Measurements from ENCODE around the gene IQSEC1.

Gene IQSEC1

GRCh38 chr3:12979947-12980487 is 93.2 kb downstream of the IQSEC1 start:
- Histone ChIP-seq H3K27me3 (ENCODE audit: control insufficient read depth, insufficient read depth, low read length) (no peaks in the 10 kb centered on the region), H3K36me3 (ENCODE audit: control insufficient read depth, insufficient read depth, low read length) (no peaks in the 10 kb centered on the region), H3K9me3 (ENCODE audit: control insufficient read depth, low read length) (no peaks in the 10 kb centered on the region), H3K9ac (ENCODE audit: low read length) (no peak overlapping the region), H3K4me3 (ENCODE audit: low read length) (no peak overlapping the region), H3K4me1 (ENCODE audit: control insufficient read depth, insufficient read depth, low read length) (peaks cover 8% of the 10 kb centered on the region)

DNA sequence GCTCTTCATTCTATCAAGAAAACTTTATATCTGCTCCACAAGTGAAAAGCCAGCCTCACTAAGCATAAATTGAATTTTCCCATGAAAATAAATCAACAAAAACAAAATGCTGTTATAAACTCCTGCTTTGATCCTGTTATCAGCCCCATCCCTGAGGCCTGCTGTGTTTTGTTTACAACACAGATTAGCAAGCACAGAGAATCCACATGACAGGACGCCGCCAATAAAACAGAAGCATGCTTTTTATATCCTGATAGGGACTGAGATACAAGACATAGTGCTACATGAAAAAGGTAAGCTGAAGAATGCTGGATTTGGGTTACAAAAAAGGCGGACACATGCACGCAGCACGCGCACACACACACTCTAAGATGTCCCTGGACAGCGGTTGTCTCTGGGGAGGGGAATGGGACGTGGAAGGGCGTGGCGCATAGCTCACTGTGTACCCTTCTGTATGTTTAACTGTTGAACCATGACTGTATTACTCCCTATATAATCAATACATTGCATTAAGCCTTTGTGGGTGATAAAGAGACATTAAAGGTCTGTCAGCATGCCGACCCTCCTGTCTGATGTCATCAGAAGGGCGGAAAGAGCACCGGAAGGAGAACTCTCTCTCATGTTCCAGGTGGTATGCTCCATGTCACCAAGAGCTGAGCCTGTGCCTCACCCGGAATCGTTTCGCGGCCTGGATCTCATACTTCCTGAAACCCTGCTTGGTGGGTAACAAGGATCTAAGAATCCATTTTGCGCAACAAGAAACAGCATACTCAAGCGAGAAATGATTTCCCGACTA is 93.9 kb downstream of the IQSEC1 start:
- no peaks in the 10 kb centered on the region for H3K9me3 ChIP-seq (ENCODE audit: control insufficient read depth, low read length)
- H3K36me3 ChIP-seq (ENCODE audit: control insufficient read depth, insufficient read depth, low read length), result no peaks in the 10 kb centered on the region
- H3K4me3 ChIP-seq (ENCODE audit: low read length), result no peak overlapping the region

DNA sequence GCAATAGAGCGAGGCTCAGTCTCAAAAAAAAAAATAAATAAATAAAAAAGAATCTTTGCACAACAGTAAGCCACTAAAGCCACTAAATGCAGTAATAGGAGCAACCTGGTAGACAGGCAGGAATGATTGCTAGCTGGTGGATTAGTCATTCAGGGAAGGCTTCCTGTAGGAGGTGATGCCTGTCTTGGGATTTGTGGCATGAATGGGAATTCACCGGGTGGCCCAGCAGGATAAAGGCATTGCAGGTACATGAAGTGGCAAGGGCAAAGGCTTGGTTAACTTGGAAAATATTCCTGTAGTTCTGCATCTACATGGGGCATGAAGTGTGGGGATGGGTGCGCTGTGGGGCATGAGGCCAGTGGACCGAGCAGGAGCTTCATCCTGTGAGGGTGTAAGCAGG is 94.5 kb downstream of the IQSEC1 start:
- Histone ChIP-seq H3K4me1 (ENCODE audit: control insufficient read depth, insufficient read depth, low read length) (no peaks in the 10 kb centered on the region), H3K36me3 (ENCODE audit: control insufficient read depth, insufficient read depth, low read length) (no peaks in the 10 kb centered on the region)

More for the DNA sequence above, 93.9 kb downstream of the IQSEC1 start:
- Histone ChIP-seq H3K9ac (ENCODE audit: low read length) (no peak overlapping the region), H3K4me1 (ENCODE audit: control insufficient read depth, insufficient read depth, low read length) (peaks cover 5% of the 10 kb centered on the region), H3K27me3 (ENCODE audit: control insufficient read depth, insufficient read depth, low read length) (no peaks in the 10 kb centered on the region)

GRCh38 chr3:12977117-12977808 is 96.0 kb downstream of the IQSEC1 start:
- Histone ChIP-seq H3K9ac (ENCODE audit: low read length) (no peak overlapping the region), H3K36me3 (ENCODE audit: control insufficient read depth, insufficient read depth, low read length) (no peaks in the 10 kb centered on the region)

More for the DNA sequence above, 94.5 kb downstream of the IQSEC1 start:
- Histone ChIP-seq H3K4me3 (ENCODE audit: low read length) (no peak overlapping the region), H3K27me3 (ENCODE audit: control insufficient read depth, insufficient read depth, low read length) (no peaks in the 10 kb centered on the region), H3K9ac (ENCODE audit: low read length) (no peak overlapping the region), H3K9me3 (ENCODE audit: control insufficient read depth, low read length) (no peaks in the 10 kb centered on the region)

DNA sequence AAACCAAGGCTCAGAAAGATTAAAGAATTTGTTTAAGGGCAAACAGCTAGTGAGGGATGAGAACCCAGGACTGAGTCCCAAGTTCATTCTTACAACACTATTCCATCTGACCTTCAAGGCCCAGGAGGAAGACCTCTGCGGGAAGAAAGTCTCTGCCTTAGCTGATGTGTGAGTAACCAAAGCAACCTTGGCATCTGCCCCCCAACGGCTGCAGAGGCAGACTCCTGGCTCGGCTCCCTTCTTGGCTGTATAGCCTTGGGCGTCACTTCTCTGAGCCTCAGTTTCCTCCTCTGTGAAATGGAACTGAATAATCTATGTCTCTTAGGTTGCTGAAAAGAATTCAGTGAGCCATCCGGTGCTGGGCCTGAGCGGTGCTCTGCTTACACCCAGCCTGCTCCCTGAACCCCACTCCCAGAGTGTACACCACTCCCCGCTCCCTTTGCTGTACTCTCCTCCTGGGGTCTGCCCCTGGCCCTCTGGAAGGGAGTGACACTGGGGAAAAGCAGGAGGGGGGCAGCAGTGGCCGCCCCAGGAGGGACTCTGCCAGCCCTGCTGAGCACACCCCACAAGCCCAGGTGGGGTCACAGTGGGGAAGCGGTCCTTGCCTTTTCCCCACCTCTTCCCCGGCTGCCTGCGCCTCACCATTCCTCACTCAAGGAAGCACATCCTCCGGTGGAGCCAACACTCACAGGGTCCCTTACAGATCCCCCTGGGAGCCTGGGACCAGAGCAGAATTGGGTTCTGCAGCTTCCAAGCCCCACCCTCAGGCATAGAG is 97.3 kb downstream of the IQSEC1 start:
- Histone ChIP-seq H3K4me3 (ENCODE audit: low read length) (no peak overlapping the region), H3K9me3 (ENCODE audit: control insufficient read depth, low read length) (no peaks in the 10 kb centered on the region), H3K4me1 (ENCODE audit: control insufficient read depth, insufficient read depth, low read length) (no peaks in the 10 kb centered on the region)

More at GRCh38 chr3:12977117-12977808, 96.0 kb downstream of the IQSEC1 start:
- H3K27me3 ChIP-seq (ENCODE audit: control insufficient read depth, insufficient read depth, low read length), result no peaks in the 10 kb centered on the region
- no peaks in the 10 kb centered on the region for H3K4me1 ChIP-seq (ENCODE audit: control insufficient read depth, insufficient read depth, low read length)
- H3K4me3 ChIP-seq (ENCODE audit: low read length), result no peak overlapping the region
- no peaks in the 10 kb centered on the region for H3K9me3 ChIP-seq (ENCODE audit: control insufficient read depth, low read length)

GRCh38 chr3:12974819-12975218 is 98.4 kb downstream of the IQSEC1 start:
- no peaks in the 10 kb centered on the region for H3K9me3 ChIP-seq (ENCODE audit: control insufficient read depth, low read length)
- H3K36me3 ChIP-seq (ENCODE audit: control insufficient read depth, insufficient read depth, low read length), result no peaks in the 10 kb centered on the region
- no peaks in the 10 kb centered on the region for H3K27me3 ChIP-seq (ENCODE audit: control insufficient read depth, insufficient read depth, low read length)
- no peaks in the 10 kb centered on the region for H3K4me1 ChIP-seq (ENCODE audit: control insufficient read depth, insufficient read depth, low read length)
- H3K4me3 ChIP-seq (ENCODE audit: low read length), result no peak overlapping the region
- H3K9ac ChIP-seq (ENCODE audit: low read length), result no peak overlapping the region

More for the DNA sequence above, 97.3 kb downstream of the IQSEC1 start:
- no peaks in the 10 kb centered on the region for H3K27me3 ChIP-seq (ENCODE audit: control insufficient read depth, insufficient read depth, low read length)
- no peaks in the 10 kb centered on the region for H3K36me3 ChIP-seq (ENCODE audit: control insufficient read depth, insufficient read depth, low read length)
- H3K9ac ChIP-seq (ENCODE audit: low read length), result no peak overlapping the region

DNA sequence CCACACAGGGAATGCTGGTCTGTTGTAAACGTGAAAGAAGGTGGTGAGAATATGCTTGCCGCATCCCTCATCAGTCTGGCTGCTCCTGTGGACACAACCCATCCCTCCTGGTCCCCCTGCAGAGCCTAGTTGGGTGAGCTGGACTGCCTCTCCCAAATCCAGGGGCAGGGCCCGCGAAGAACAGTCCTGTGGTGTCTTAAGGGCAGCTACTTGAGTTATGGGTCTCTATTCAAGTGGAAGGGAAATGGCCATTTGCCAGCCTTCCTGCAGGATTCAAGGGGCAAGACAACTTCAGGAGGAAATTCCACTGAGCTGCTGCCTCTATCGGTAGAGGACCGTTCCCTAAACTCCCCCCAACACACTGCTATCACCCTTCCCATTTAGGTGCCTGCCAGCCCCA is 98.9 kb downstream of the IQSEC1 start:
- no peak overlapping the region for H3K4me3 ChIP-seq (ENCODE audit: low read length)
- no peaks in the 10 kb centered on the region for H3K4me1 ChIP-seq (ENCODE audit: control insufficient read depth, insufficient read depth, low read length)
- H3K27me3 ChIP-seq (ENCODE audit: control insufficient read depth, insufficient read depth, low read length), result no peaks in the 10 kb centered on the region
- no peak overlapping the region for H3K9ac ChIP-seq (ENCODE audit: low read length)
- no peaks in the 10 kb centered on the region for H3K9me3 ChIP-seq (ENCODE audit: control insufficient read depth, low read length)
- H3K36me3 ChIP-seq (ENCODE audit: control insufficient read depth, insufficient read depth, low read length), result no peaks in the 10 kb centered on the region

- Histone ChIP-seq H3K36me3 (ENCODE audit: control insufficient read depth, insufficient read depth, low read length) (no peaks in the 10 kb centered on the region), H3K9ac (ENCODE audit: low read length) (no peak overlapping the region), H3K4me1 (ENCODE audit: control insufficient read depth, insufficient read depth, low read length) (no peaks in the 10 kb centered on the region)
Measured at GRCh38 chr3:12973827-12974226, 99.4 kb downstream of the IQSEC1 start.

DNA sequence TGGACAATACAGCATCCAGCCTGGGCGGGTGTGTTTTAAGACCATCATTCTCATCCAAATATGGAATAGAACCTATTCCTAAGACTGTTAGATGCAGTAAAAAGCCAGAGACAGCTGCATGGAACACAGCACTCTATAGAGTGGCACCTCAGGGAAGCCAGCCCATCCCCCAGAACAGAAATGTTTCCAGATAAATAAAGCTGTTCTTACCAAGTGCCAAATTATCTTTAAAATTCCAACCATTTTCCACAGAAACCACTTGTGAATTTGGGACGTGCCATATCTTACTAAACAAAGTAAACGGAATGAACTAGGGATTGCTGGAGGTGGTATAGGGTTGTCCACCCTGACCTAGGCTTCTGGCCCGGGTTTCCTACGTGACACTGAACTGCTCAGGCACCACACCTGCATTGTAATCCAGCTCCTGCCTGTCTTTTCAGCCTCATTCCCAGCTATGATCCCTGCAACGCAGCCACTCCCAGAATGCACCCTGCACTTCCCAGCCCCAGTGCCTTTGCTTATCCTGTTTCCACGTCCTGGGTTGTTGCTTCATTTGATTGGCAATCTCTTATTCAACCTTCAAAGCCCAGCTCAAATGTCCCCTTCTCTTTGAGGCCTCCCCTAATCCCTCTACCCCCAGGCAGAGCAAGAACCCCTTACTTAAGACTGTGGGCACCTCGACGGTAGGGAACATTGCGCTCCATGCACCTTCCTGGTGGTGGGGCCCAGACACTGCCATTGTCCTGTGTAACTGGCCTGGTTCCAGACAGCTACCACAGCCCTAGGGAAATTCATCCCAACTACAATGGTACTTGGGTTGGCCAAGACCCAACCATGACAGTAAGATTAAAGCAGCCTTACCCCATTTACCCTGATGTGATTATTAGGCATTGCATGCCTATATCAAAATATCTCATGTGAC is 100.2 kb downstream of the IQSEC1 start:
- Histone ChIP-seq H3K9ac (ENCODE audit: low read length) (no peak overlapping the region), H3K4me3 (ENCODE audit: low read length) (no peak overlapping the region), H3K4me1 (ENCODE audit: control insufficient read depth, insufficient read depth, low read length) (peaks cover 4% of the 10 kb centered on the region), H3K36me3 (ENCODE audit: control insufficient read depth, insufficient read depth, low read length) (no peaks in the 10 kb centered on the region), H3K9me3 (ENCODE audit: control insufficient read depth, low read length) (no peaks in the 10 kb centered on the region), H3K27me3 (ENCODE audit: control insufficient read depth, insufficient read depth, low read length) (no peaks in the 10 kb centered on the region)

More at GRCh38 chr3:12973827-12974226, 99.4 kb downstream of the IQSEC1 start:
- Histone ChIP-seq H3K27me3 (ENCODE audit: control insufficient read depth, insufficient read depth, low read length) (no peaks in the 10 kb centered on the region), H3K9me3 (ENCODE audit: control insufficient read depth, low read length) (no peaks in the 10 kb centered on the region), H3K4me3 (ENCODE audit: low read length) (no peak overlapping the region)

DNA sequence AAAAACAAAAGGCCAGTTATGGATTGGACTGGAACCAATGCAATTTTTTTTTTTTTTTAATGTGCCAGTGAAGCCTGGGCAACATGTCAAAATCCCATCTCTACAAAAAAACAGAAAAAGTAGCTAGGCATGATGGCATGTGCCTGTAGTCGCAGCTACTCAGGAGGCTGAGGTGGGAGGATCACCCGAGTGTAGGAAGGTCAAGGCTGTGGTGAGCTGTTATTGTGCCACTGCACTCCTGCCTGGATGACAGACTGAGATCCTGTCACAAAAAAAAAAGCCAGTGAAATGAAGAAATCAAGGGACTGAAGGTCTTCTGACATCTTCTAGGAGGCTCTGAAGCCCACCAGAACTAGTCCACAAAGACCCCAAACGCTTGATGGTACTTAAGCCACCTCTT is 101.2 kb downstream of the IQSEC1 start:
- H3K27me3 ChIP-seq (ENCODE audit: control insufficient read depth, insufficient read depth, low read length), result no peaks in the 10 kb centered on the region
- no peaks in the 10 kb centered on the region for H3K9me3 ChIP-seq (ENCODE audit: control insufficient read depth, low read length)
- no peaks in the 10 kb centered on the region for H3K36me3 ChIP-seq (ENCODE audit: control insufficient read depth, insufficient read depth, low read length)
- H3K4me1 ChIP-seq (ENCODE audit: control insufficient read depth, insufficient read depth, low read length), result peaks cover 6% of the 10 kb centered on the region
- no peak overlapping the region for H3K4me3 ChIP-seq (ENCODE audit: low read length)
- no peak overlapping the region for H3K9ac ChIP-seq (ENCODE audit: low read length)

DNA sequence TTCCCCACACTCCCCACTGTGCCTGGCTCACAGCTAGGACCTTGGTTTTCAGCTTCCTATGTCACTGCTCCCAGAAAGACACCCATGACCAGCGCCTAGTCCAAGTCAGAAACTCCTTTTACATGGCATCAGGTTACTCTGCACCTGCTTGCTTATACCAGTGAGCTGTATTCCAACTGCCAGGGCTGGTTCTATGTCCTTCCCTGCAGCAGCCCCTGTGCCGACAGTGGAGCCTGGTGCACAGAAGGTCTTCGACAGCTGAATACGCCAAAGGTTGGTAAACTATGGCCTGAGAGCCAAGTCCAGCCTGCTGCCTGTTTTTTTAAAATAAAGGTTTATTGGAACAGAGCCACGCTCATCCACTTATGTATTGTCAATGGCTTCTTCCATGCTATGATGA is 102.5 kb downstream of the IQSEC1 start:
- Histone ChIP-seq H3K27me3 (ENCODE audit: control insufficient read depth, insufficient read depth, low read length) (no peaks in the 10 kb centered on the region), H3K4me3 (ENCODE audit: low read length) (no peak overlapping the region), H3K9ac (ENCODE audit: low read length) (no peak overlapping the region), H3K36me3 (ENCODE audit: control insufficient read depth, insufficient read depth, low read length) (no peaks in the 10 kb centered on the region), H3K9me3 (ENCODE audit: control insufficient read depth, low read length) (no peaks in the 10 kb centered on the region), H3K4me1 (ENCODE audit: control insufficient read depth, insufficient read depth, low read length) (peaks cover 20% of the 10 kb centered on the region)

All from mucosa of stomach (tissue), 1 donor.